ENCODE data around the gene ALDH16A1. TPM values are rescaled to one million over a fixed set of nuclear protein-coding genes. Genes with fewer than 3 reads are reported as not detected.

Gene ALDH16A1
- total and polyA plus RNA-seq, 2 of the 4 experiments (the other 2 are of a cell fraction): 10.4 to 12.9 TPM

DNA sequence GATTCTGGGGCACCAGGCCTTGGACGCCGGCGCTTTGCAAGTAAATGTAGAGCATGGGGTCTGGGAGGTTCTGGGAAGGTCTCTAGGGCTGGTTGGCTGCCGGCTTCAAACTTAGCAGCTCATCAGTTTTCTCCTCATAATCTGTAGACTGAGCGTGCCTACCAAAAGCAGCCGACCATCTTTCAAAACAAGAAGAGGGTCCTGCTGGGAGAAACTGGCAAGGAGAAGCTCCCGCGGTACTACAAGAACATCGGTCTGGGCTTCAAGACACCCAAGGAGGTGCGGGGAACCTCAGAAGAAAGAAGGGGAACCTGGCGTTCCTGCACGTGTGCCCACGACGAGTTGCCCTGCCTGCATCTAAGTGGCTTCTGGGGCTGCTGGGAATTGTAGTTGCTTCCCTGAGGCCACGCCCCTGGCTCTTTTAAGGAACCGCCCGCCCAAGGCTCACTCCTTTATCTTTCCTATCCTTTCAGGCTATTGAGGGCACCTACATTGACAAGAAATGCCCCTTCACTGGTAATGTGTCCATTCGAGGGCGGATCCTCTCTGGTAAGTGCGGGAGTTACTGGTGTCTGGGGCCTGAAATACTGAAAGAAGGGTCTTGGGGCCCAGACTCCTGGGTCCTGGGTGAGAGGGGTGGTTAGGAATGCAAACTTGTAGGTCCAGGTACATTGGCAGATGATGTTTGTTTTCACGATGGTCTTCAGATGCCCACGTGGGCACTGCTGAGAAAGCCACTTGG, 44.2 kb downstream of the ALDH16A1 start:
- POLR2A ChIA-PET (ENCODE audit: unreplicated experiment): no interaction called here

More for the DNA sequence above, 44.2 kb downstream of the ALDH16A1 start:
- no peak overlapping the region for H2AFZ ChIP-seq (replicated peaks; ENCODE audit: low read length, poor library complexity)
- DNase-seq: peak; percentile 47
- peak overlapping the region; percentile 83 to 88; a peak in 3 of 4 replicates for H4K8ac ChIP-seq (ENCODE audit: low read depth in 2 of 2, low read length in 2 of 2)
- dilution Hi-C loops (cut with HindIII; ENCODE audit: low sequenced_read_pairs, unreplicated experiment) (no loop called here), in situ Hi-C loops (cut with MboI; ENCODE audit: low sequenced_read_pairs) (loop anchor here (10.0 kb wide), 1 partner anchor 168 kb away; the partner anchor contains the start of genes BCL2L12 and IRF3), intact Hi-C loops (cut with micrococcal nuclease) (no loop called here)
- 0 out of 2 replicates have a peak overlapping the region, but pooled peaks have one; percentile 7 for H4K5ac ChIP-seq (ENCODE audit: low read depth, low read length)
- ATAC-seq (ENCODE audit: low read depth): 0 out of 2 replicates have a peak, but pooled peaks have one; percentile 4
- H3K4me2 ChIP-seq (ENCODE audit: low read depth, low read length): peak overlapping the region; percentile 91
- peak overlapping the region; percentile 79 for H4K91ac ChIP-seq (ENCODE audit: insufficient read depth, low read depth, low read length)
- no peaks in the 10 kb centered on the region for H3K9me3 ChIP-seq (ENCODE audit: control insufficient read depth, insufficient read depth, low read length)
- TF ChIP-seq RAD21 (IDR thresholded peaks at IDR 0.05; ENCODE audit: low read length): no peak
- peak; percentile 65 for TF ChIP-seq BHLHE40 (IDR thresholded peaks at IDR 0.05; ENCODE audit: low read depth, low read length)
- TF ChIP-seq USF2 (IDR thresholded peaks at IDR 0.05; ENCODE audit: low read depth, low read length): peak; percentile 39; the same call in 1 of the 2 replicates
- TF ChIP-seq POLR2A (IDR thresholded peaks at IDR 0.05; ENCODE audit: low read depth, low read length): 0 out of 2 replicates have a peak, but pooled peaks have one; percentile 37
- peak; percentile 94 for TF ChIP-seq MXI1 (IDR thresholded peaks at IDR 0.05; ENCODE audit: borderline replicate concordance, low read depth, low read length)
- H3K27me3 ChIP-seq (ENCODE audit: control insufficient read depth, insufficient read depth, low read length): no peaks in the 10 kb centered on the region
- H4K20me1 ChIP-seq (ENCODE audit: insufficient read depth, low read length): peaks cover 36% of the 10 kb centered on the region
- H3K9me1 ChIP-seq (ENCODE audit: insufficient read depth, low read length): no peaks in the 10 kb centered on the region
- 30% methylated on average over 7 of the region's 22 CpGs; no CpG with 5 or more reads in 1 of the 2 experiments for WGBS, 2 experiments (ENCODE audit: extremely low coverage in 2 of 2, insufficient read length in 1 of 2)
- no peak overlapping the region for H2BK120ac ChIP-seq (ENCODE audit: low read depth, low read length)
- peak overlapping the region; percentile 97 for H3K56ac ChIP-seq (ENCODE audit: extremely low read depth, insufficient read depth, low read length)
- peak overlapping the region; percentile 90 for H3K23ac ChIP-seq (ENCODE audit: low read depth, low read length)
- H2AK9ac ChIP-seq (replicated peaks; ENCODE audit: low read depth, low read length, poor library complexity): peak overlapping the region; percentile 97
- H3K18ac ChIP-seq (ENCODE audit: low read depth, low read length): no peak overlapping the region
- CTCF ChIA-PET: no interaction called here
- peak overlapping the region; percentile 7 for H2BK5ac ChIP-seq (ENCODE audit: low read depth, low read length, poor library complexity, severe bottlenecking)
- H3K14ac ChIP-seq (replicated peaks; ENCODE audit: low read depth, low read length): peak overlapping the region; percentile 92
- no TSS peak for BruUV-seq (replicated peaks)
- peak overlapping the region; percentile 89 for H2AK5ac ChIP-seq (ENCODE audit: low read depth, low read length)
- H3K4me1 ChIP-seq (ENCODE audit: control insufficient read depth, insufficient read depth, low read length): peaks cover 6% of the 10 kb centered on the region
- peak overlapping the region; percentile 67 for H3K27ac ChIP-seq (ENCODE audit: insufficient read depth, low read length)
- H2BK20ac ChIP-seq (ENCODE audit: low read depth, low read length): no peak overlapping the region
- peak overlapping the region; percentile 89 for H3K4ac ChIP-seq (ENCODE audit: low read depth, low read length)
- H2BK15ac ChIP-seq (ENCODE audit: low read depth, low read length): no peak overlapping the region
- peaks cover 21 to 45% of the 10 kb centered on the region in 2 experiments for H3K79me1 ChIP-seq (ENCODE audit: low read depth in 1 of 2, low read length in 2 of 2)
- peak overlapping the region; percentile 57 for H3K4me3 ChIP-seq (ENCODE audit: insufficient read depth, low read depth, low read length)
- H3K9ac ChIP-seq (ENCODE audit: low read depth, low read length): peak overlapping the region; percentile 98
- peaks cover 41% of the 10 kb centered on the region for H3K36me3 ChIP-seq (ENCODE audit: control insufficient read depth, insufficient read depth, low read length)

Measured in IMR-90 (cell line).